GM18502 (cell line): ENCODE data around the gene MAP4K2.

Source experiments
- ATAC-seq: cut with Tn5 transposase; IDR thresholded peaks from one replicate; pipeline ENCODE4 v1.9.1; 2021; ENCODE audit warnings: mild to moderate bottlenecking; ENCODE audit not compliant: unreplicated experiment, poor library complexity

MAP4K2 gene

GRCh38 chr11:64772303-64773018, 30.6 kb downstream of the MAP4K2 start:
- no peak for ATAC-seq

GRCh38 chr11:64771861-64772260, 31.2 kb downstream of the MAP4K2 start:
- no peak for ATAC-seq

GRCh38 chr11:64770120-64770519, 32.9 kb downstream of the MAP4K2 start:
- no peak for ATAC-seq

- ATAC-seq, result no peak
These were observed 33.7 kb downstream of the MAP4K2 start for GRCh38 chr11:64769283-64769682.

- no peak for ATAC-seq
These were observed 34.7 kb downstream of the MAP4K2 start for GRCh38 chr11:64768300-64768694.

- ATAC-seq, result no peak
These were observed 35.4 kb downstream of the MAP4K2 start for GRCh38 chr11:64767344-64768299.

- ATAC-seq, result no peak
These were observed 36.1 kb downstream of the MAP4K2 start for GRCh38 chr11:64766881-64767280.

GRCh38 chr11:64765851-64766665, 37.0 kb downstream of the MAP4K2 start:
- no peak for ATAC-seq

- ATAC-seq, result no peak
These were observed 37.6 kb downstream of the MAP4K2 start for GRCh38 chr11:64765291-64765850.

GRCh38 chr11:64764753-64765152, 38.3 kb downstream of the MAP4K2 start:
- ATAC-seq, result no peak

GRCh38 chr11:64764040-64764611, 38.9 kb downstream of the MAP4K2 start:
- ATAC-seq, result no peak

- ATAC-seq, result no peak
These were observed 39.4 kb downstream of the MAP4K2 start for GRCh38 chr11:64763526-64764039.

- no peak for ATAC-seq
These were observed 40.1 kb downstream of the MAP4K2 start for GRCh38 chr11:64762674-64763525.

GRCh38 chr11:64762277-64762673, 40.7 kb downstream of the MAP4K2 start:
- no peak for ATAC-seq

- no peak for ATAC-seq
These were observed 42.1 kb downstream of the MAP4K2 start for GRCh38 chr11:64760759-64761420.

- ATAC-seq, result no peak
These were observed 43.0 kb downstream of the MAP4K2 start, which contains the start of gene PYGM for GRCh38 chr11:64759722-64760719. Gene PYGM, minus strand, starts transcription at chr11:64759974. Its CDS starts 76 bp downstream, at chr11:64759898.

GRCh38 chr11:64759131-64759721, 43.8 kb downstream of the MAP4K2 start:
- ATAC-seq, result no peak
